ENCODE results near the gene RTF2.
"Not testable (repeated sequence)": the region's sequence is repeated elsewhere in the genome, so short reads cannot be mapped to it uniquely, and the experiment has no call there.

RTF2 gene

DNA sequence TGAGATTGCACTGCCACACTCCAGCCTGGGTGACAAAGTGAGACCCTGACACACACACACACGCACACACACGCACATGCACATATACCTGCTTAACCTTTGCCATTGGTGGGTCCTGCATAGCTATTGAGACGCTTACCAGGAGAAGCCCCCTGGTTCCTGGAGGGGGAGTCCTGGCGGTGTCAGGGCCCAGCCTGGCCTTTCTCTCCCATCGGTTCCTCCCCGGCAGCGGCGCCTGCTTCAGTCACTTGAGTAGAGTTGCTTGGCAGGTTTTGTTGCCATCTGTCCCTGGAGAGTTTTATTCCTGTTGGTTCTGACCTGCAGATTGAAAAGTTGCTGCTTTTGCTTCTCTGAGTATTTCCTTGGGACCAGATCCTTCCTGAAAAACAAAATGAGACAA is 35.5 kb downstream of the RTF2 start:
- DNase-seq = no peak

DNA sequence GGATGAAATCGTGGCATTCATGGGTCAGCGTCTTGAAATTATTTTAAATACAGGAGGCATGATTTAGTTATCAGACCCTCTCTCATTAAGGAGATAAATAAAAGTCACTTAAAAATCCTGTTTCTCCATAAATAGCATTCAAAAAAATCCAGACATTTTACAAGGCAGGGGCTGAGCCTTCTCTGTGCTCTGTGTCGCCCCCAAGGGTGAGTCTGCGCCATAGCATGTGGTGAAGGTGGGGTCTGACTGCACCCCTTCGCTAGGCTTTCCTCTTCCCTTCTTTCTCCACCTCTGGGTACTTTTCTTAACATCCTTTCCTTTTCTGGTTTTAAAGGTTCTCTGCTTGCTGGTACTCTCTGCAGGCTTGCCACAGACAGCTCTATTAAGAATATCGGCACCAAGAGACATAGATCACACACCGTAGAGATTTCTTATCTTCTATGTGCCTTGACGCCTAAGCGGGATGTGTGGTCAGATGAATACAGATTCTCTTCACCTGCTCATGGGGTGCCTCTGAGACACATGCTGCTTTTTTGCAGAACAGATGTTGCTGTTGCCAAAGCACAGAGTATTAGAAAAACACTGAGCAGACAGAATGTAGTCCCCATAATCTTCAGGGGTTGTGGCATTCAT is 36.1 kb downstream of the RTF2 start:
- DNase-seq = no peak

DNA sequence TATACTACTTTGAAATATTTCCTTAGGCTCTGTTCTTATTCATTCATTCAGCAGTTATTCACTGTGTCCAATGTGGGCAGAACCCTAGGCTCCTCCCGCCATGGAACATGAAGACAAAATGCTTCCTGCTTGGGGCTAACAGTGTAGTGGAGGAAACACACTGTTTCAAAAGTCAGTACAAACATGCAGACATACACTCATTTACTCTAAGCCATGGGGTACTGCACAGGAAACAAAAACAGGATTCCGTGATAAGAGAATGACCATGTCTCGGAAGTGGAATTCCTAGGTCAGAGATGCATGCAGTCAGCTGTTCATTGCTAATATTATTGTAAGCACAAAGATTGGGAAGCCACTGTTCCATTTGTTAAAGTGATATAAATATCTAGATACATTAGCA is 37.7 kb downstream of the RTF2 start:
- no peak for DNase-seq

DNA sequence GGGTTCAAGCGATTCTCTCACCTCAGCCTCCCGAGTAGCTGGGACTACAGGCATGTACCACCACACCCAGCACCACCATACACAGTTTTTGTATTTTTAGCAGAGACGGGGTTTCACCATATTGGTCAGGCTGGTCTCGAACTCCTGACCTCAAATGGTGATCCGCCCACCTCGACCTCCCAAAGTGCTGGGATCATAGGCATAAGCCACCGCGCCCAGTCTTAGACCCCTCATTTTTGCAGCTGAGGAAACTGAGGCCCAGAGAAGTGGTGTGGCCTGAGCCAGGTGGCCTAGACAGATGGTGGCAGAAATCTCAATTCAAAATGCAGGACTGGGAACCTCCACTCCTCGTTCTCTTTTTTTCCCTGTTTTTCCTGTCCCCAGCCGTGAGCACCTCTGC is 43.5 kb downstream of the RTF2 start:
- DNase-seq = no peak

DNA sequence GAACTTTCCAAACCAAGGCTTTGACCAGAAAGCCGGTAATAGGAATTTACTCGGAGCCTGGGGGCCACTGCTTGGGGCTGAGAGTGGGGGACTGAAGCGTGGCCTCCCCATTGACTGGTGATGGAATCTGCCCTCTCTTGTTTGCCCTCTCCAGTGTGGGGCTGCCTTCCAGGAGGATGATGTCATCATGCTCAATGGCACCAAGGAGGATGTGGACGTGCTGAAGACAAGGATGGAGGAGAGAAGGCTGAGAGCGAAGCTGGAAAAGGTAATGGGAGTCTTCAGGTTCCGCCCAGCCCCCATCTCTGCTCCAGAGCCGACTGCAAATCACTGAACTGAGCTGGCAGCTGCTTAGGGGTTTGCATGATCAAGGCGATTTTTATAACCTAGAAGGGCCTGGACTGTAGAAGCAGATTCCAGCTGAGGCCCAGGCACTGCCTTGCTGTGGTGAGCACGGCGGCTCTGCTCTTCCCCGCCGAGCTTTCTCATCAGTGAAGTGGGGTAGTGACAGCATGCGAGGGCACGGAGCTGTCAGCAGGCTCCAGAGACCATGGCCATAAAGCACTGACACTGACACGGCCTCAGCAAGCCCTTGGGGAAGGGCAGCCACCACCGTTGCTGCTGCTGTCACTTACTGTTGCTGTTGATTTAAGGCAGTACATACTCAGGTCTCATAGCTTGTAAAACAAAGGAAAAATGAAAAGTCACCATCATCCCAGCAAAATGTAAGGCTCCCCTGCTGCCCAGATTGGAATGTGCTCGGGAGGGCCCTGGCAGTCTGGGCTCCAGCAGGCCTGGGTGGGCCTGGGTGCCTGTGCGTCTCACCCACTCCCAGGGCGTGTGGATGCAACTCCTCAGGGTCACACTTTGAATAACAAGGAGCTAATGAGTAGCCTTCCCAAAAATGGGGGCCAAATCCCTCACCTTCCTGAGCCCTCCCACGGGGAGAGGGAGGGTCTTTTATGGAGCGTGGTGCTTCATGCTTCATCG is 45.0 kb downstream of the RTF2 start:
- peak; percentile 86 for DNase-seq

DNA sequence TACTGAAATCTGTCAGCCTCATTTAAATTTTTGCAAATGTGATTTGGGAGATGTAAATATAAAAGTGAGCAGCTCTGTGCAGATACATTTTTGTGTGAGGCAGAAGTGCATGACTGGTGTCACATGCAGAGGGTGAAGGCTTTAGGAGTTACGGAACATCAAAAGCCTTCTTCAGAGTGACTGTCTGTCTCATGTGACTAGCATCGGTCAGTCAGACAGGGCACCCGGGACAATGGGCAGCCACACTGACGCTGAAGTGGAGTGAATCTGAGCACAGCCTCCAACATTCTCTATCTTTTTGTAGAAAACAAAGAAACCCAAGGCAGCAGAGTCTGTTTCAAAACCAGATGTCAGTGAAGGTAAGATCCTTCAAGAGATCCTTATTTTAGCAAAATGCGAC is 48.2 kb downstream of the RTF2 start:
- DNase-seq = no peak

DNA sequence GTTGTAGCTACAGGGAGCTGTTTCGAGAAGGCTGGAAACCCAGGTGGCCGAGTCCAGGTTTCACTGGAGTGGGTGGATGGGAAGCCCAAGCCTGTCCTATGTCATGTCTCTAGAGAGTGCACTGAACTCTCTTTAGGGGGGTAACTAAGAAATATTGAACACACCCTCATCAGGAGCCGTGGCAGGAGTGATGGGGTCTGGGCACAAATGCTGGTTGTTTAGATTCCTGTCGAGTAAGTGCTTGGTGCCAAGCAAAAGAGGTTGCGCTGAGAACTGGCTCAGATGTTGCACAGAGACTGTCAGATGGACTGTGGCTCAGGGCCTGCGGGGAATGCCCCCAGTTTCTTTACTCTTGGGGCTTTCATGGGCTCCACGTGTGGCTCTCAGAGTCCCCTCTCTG is 48.8 kb downstream of the RTF2 start:
- DNase-seq = no peak

DNA sequence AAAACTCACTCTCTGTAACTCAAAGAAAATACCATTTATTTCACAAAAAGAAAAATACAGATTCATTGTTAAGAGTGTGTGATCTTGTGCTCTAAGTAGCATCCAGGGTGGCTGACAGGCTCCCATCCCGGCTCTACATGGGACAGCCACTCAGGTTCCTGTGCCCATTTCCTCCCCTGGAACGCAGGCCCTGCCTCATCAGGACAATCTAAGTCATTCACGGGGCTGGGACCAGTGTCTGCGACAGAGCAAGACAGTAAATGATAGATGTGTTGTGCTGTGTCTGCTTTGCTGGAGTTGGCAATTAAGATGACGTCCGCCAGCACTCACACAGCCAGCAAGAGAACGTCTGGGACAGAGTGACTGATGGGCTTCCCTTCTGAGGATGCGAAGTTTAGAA is 49.2 kb downstream of the RTF2 start:
- DNase-seq = no peak

DNA sequence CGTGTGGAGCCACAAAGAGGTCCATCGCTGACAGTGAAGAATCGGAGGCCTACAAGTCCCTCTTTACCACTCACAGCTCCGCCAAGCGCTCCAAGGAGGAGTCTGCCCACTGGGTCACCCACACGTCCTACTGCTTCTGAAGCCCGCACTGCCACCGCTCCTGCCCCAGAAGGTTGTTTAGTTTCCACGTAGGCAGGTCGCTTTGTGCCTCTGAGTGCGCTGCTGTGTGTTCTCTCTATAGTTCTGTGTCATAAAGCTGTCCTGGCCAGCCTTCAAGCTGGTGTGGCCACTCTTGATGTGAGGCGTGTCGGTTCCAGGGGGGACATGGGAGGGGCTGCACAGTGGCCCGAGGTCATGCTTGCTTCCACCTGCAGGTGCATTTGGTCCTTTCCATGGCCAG is 49.7 kb downstream of the RTF2 start:
- DNase-seq = no peak

DNA sequence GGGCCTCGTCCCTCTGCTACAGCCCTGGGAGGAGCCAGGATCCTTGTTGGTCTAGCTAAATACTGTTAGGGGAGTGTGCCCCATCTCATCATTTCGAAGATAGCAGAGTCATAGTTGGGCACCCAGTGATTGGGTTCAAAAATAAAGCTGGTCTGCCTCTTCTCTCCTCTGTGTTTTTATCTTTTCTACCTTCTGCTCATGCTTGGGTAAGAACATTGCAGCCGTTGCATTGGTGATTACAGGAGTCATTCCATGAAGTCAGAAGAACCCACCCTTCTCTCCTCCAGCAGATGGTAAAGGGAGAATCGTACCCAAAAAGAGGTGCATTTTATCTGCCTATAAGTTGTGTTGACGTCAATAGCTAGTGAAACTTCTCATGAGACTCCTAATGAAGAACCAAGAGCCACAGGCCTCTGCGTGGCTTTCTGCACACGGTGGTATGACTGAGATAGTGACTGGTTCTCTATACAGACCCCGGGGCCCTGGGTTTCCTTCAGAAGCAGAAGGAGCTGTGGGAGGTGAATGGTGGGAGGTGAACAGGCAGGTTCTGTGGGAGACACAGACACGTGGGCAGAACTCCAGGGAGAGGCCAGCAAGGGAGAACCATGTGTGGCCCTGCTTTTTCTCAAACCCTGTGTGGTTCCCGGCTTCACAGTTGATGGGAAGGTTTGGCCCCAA is 50.4 kb downstream of the RTF2 start:
- DNase-seq = no peak

DNA sequence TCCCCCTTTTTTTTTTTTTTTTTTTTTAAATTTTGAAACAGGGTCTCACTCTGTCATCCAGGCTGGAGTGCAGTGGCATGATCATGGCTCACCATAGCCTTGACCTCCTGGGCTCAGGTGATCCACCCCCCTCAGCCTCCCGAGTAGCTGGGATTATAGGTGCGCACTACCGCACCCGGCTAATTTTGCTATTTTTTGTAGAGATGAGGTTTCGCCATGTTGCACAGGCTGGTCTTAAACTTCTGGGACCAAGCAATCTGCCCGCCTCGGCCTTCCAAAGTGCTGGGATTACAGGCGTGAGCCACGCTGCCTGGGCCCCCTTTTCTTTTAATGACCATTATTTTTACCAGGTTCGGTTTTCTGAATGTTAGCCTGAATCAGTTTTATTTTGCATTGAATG is 51.1 kb downstream of the RTF2 start:
- DNase-seq = no peak

DNA sequence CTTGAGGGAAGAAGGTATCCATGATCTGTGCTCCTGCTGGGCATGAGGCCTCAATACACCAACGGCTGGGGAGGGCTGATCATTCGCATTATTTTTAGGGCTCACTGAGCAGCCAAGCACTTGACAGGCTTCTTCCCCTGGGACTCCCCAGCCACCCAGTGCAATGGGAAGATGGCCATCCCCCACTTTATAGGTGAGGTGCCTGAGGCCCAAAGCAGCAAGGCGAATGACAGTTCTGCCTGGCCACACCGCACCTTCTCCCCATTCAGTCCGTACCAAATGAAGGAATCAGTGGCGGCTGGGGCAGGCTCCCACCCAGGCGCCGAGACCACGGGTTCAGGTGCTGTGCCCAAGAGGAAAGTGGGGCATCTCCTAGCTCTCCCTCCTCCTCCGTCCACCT is 51.8 kb downstream of the RTF2 start:
- no peak for DNase-seq

DNA sequence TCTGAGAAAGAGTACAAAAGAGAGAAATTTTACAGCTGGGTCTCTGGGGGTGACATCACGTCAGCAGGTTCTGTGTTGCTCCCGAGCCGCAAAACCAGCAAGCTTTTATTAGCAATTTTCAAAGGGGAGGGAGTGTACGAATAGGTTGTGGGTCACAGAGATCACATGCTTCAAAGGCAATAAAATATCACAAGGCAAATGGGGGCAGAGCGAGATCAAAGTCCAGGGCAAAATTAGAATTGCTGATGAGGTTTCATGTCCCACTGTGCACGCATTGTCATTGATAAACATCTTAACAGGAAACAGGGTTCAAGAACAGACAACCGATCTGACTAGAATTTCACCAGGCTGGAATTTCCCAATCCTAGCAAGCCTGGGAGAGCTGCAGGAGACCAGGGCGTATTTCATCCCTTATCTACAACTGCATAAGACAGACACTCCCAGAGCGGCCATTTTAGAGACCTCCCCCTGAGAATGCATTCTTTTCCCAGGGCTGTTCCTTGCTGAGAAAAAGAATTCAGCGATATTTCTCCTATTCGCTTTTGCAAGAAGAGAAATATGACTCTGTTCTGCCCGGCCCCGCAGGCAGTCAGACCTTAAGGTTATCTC is 52.4 kb downstream of the RTF2 start:
- DNase-seq = not testable (repeated sequence)

DNA sequence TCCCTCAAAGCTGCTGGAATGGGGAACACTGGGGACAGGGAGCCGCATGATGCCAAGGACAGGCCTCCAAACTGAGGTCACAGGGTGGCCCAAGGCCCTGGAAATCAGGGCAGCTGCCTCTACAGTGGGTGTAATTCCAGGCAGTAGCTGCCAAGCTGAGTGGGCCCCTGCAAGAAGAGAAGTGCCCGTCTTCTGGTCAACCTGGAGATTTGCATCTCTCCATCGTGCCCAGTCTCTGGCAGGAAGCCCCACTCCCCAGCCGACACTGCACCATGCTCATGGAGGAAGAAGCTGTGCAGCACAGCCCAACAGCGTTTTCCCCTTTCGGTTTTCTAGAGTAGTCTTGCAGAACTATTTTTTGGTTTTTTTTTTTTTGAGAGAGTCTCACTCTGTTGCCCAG is 53.9 kb downstream of the RTF2 start:
- no peak for DNase-seq

DNA sequence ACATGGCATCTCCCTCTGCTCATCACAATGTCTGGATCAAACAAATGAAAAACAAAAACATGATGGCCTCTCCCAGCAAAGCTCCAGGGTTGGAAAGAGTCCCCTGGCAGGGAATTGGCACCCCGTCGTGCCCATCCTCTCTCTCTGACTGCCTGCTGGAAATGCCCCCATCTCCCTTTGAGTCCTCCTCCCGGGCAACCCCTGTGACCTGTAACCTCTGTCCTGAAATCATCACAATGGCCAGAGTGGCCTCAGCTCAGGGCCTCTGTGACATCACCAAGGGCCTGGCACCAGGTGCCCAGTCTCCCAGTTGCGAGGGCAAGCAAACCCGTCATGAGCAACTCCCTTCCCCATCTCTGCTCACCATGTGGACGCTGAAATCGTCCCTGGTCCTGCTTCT is 56.0 kb downstream of the RTF2 start, which contains the start of gene FAM209A:
Gene FAM209A (plus strand): TSS at position 301 of the 400 bp plus-strand sequence. CDS start 65 bp downstream, at position 366.
- DNase-seq = not testable (repeated sequence)

DNA sequence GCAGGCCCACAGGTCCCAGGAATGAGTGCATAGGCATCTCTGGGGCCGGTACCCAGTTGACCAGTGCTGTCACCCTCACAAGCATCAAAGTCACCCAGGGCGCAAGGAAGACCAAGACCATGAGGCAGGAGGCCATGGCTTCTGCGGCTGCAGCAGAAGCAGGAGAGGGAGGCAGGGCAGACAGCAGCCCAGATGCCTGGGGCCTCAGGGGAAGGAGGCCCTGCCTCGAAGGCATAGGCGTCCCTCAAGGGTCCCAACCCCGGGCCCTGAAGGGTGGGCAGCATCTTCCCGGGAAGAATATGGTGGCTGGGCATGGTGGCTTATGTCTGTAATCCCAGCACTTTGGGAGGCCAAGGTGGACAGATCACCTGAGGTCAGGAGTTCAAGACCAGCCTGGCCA is 59.1 kb downstream of the RTF2 start:
- DNase-seq = no peak

DNA sequence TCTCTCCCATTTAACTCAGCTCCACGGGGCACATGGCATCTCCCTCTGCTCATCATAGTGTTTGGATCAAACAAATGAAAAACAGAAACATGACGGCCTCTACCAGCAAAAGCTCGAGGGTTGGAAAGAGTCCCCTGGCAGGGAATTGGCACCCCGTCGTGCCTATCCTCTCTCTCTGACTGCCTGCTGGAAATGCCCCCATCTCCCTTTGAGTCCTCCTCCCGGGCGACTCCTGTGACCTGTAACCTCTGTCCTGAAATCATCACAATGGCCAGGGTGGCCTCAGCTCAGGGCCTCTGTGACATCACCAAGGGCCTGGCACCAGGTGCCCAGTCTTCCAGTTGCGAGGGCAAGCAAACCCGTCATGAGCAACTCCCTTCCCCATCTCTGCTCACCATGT is 64.5 kb downstream of the RTF2 start, which contains the start of gene FAM209B:
Gene FAM209B (plus strand): TSS at position 301 of the 400 bp plus-strand sequence. CDS start 96 bp downstream, at position 397.
- DNase-seq = not testable (repeated sequence)

DNA sequence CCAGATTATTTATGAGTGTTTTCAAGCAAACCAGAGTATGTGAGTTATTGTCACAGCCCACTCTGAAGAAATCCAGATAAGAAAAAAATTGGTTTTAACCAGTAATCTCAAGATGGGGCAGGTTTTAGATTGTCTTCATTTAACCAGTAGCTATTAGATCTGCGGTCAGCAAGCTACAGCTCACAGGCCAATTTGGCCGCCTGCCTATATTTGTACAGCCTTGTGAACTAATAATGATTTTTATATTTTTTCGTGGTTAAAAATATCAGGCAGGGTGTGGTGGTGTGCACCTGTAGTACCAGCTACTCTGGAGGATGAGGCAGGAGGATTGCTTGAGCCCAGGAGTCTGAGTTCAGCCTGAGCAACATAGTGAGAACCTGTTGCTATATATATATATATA is 69.6 kb downstream of the RTF2 start:
- no peak for DNase-seq

DNA sequence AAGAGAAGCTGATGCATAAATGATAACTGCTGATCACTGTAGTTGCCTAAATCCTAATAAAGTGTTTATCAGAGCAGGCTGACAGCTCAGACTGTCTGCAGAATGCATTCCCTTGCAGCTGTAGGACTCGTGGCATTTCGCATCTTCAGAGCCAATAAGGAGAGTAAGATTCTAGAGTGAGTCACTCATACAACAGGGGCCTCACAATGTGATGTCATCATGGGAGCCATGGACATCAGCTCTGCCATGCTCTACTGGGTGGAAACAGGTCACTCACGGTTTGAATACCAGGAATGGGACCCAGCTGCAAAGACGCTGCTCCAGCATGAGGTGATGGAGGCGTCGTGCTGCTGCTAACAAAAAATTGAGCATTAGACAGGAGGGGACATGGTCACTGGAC is 72.0 kb downstream of the RTF2 start:
- DNase-seq = no peak

DNA sequence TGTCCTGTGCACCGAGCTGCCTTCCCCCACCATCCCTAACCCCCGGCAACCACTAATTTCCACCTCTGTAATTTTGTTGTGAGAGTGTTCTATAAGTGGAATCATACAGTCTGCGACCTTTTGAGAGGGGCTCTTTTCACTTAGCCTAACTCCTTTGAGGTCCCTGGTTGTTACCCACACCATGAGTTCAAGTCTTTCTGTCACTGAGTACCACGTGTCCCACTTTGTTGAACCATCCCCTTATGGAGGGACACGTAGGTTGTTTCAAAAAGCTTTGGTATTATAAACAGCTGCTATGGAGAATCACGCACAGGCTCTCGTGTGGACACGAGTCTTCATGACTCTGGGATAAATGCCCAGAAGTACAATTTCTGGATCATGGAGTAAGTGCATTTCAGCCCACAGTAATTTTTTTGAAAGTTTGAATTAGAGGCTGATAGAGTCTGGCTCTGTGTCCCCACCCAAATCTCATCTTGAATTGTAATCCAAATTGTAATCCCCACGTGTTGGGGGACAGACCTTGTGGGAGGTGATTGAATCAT is 74.1 kb downstream of the RTF2 start:
- no peak for DNase-seq

DNA sequence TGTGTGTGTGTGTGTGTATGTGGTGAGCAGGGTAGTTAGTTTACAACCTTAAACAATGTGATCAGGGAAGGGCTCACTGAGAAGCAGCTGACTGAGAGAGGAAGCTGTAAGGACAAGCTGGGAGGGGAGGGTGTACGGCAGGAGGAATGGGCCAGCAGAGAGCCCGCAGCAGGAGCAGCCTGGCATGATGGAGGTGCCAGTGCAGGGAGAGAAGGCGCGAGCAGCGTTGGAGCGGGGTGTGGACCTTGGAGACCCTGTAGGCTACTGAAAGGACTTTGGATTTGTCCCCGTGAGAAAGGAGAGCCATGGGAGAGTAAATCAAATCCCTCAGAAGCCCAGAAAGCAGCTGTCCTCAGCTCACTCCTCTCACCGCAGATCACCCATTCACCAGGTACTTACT is 83.1 kb downstream of the RTF2 start:
- no peak for DNase-seq

DNA sequence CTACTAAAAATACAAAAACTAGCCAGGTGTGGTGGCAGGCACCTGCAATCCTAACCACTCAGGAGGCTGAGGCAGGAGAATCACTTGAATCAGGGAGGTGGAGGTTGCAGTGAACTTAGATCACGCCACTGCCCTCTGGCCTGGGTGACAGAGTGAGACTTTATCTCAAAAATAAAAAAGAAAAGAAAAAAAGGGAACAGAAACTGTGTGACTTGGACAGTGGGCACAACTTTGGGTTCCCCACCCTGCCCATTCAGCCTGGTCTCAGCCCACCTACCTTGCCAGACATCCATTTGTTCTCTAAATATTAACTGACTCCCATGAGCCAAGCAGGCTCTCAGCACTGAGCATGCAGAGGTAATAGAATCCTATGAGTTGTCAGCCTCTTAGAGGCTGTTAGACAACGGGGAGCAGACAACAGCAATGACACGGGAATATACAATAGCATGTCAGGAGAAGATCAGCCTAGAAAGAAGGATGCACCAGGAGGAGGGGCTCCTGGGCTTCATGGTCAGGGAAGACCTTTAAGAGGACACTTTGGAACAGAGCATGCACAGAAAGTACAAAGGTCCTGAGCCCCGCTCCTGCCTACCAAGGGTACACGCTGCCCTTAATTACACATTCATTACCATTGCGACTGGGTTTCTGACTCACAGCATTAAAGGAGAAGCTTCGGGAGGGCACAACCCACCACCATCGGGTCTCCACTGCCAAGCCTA is 84.6 kb downstream of the RTF2 start:
- peak; percentile 70 for DNase-seq
